Lung (tissue), 12 donors: ENCODE measurements around the gene OSBPL3. TPM values are rescaled to one million over a fixed set of nuclear protein-coding genes. Genes with fewer than 3 reads are reported as not detected.

Experiments
- ATAC-seq: fragments of 200-7000 bp; cut with Tn5 transposase; one replicate; pipeline ENCODE4 v1.9.1; 2020; ENCODE audit warnings: moderate number of reproducible peaks; ENCODE audit not compliant: insufficient read depth, low FRiP score
- DNase-seq, 3 donors: peaks; one replicate each; pipeline ENCODE4 v3.0.0-alpha.2; 2013 to 2017
- H3K27ac ChIP-seq, 2 donors: one replicate each; pipeline ENCODE4 v1.5.1; 2013; ENCODE audit warnings: mild to moderate bottlenecking in 2 of 2, moderate library complexity in 2 of 2, control low read depth in 1 of 2, inconsistent platforms in 1 of 2, low read depth in 1 of 2, low read length in 1 of 2
- H3K27me3 ChIP-seq, 3 donors: one replicate each; pipeline ENCODE4 v1.5.1; 2013; ENCODE audit warnings: low read length in 2 of 3; ENCODE audit not compliant: control insufficient read depth in 3 of 3, insufficient read depth in 3 of 3
- H3K36me3 ChIP-seq, 4 donors: one replicate each; pipeline ENCODE4 v1.5.1; 2013; ENCODE audit warnings: low read length in 4 of 4, mild to moderate bottlenecking in 1 of 4, moderate library complexity in 1 of 4; ENCODE audit not compliant: control insufficient read depth in 4 of 4, insufficient read depth in 4 of 4
- H3K4me1 ChIP-seq, 5 donors: one replicate each; pipeline ENCODE4 v1.5.1; 2013; ENCODE audit warnings: low read length in 5 of 5, mild to moderate bottlenecking in 2 of 5, moderate library complexity in 1 of 5; ENCODE audit not compliant: control insufficient read depth in 5 of 5, insufficient read depth in 5 of 5
- H3K4me3 ChIP-seq: one replicate; pipeline ENCODE4 v1.5.1; 2013; ENCODE audit warnings: mild to moderate bottlenecking, control low read depth, moderate library complexity
- H3K9ac ChIP-seq, 2 donors: one replicate each; pipeline ENCODE4 v1.5.1; 2013; ENCODE audit warnings: low read length in 2 of 2, control low read depth in 1 of 2; ENCODE audit not compliant: insufficient read depth in 1 of 2
- H3K9me3 ChIP-seq, 4 donors: one replicate each; pipeline ENCODE4 v1.5.1; 2013; ENCODE audit warnings: low read length in 3 of 4, mild to moderate bottlenecking in 1 of 4, moderate library complexity in 1 of 4; ENCODE audit not compliant: control insufficient read depth in 4 of 4, insufficient read depth in 3 of 4
- CTCF ChIP-seq: IDR thresholded peaks from 2 replicates; pipeline ENCODE4 v1.5.1; 2012; ENCODE audit warnings: mild to moderate bottlenecking; ENCODE audit errors: control extremely low read depth, extremely low read depth
- WGBS, 2 donors: extraction: QIAGEN DNeasy Blood & Tissue Kit; methylation state at CpG; one replicate each; pipeline ENCODE4 v1.1.7; 2013; 5-methylcytosine and 5-hydroxymethylcytosine counted together
- polyA plus RNA-seq, 2 donors: library from polyadenylated mRNA; stranded (reverse); fragments of 200-250 nt; gene quantifications; one replicate each; pipeline ENCODE4 v1.2.1, GENCODE V29; 2013
- total RNA-seq, 2 donors: library from RNA; depleted of rRNA in 1 of 2; stranded (reverse); fragments of >200 nt in 1 of 2; gene quantifications; one replicate each; pipeline ENCODE4 v1.2.1, GENCODE V29; 2014 to 2021
- donor health status: control.
- donor health status: control.
- donor health status: Bipolar disorder and iron deficiency.
- donor health status: healthy.
- donor health status: DM: yes; HTN: yes; CAD: no.

Gene OSBPL3
- total and polyA plus RNA-seq, 4 donors = 8.6 to 32.0 (median 20.4) TPM

GRCh38 chr7:24860611-24861010 is 119.4 kb downstream of the OSBPL3 start:
- 89 to 90% methylated on average over 2 of the region's 2 CpGs for WGBS, 2 donors
- no peak for DNase-seq

DNA sequence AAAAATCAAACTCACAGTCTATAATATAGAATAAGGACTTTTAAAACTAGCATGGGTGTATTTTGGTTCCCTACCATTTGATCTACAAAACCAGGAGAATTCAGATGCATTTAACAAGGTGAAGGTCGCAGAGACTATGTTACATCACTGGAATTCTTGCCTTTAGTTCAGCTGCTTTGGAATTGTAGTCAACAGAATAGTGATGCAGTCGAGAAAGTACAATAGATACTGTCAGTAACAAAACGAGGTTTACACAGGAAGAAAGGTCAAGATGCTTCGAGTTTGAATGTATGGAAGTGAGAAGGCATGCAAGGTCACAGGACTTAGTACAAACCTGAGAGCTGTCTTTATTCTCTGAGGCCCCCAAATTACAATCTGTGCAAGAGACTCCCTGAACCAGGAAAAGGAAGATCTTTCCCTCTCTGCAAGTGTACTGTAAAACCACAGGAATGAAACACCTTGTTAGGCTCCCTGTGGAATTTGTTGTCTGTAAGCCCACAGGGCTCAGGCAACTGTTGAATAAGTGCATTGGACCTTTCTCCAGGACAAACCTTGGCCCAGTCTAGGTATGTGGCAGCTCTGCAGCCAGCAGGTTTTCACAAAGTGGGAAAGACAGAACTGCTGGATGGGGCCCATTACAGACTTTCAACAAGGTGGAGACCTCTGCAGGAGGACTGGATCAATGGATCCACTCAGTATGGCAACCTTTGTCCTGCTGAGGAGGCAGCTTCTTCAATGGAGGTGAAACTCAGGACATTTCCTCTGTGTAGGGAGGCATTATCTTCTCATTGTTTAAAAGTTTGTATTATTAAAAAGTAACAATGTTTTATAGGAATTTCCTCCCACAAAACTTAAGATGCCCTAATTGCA is 121.6 kb downstream of the OSBPL3 start:
- Histone ChIP-seq H3K9me3 (no peaks in the 10 kb centered on the region), H3K4me3 (no peak overlapping the region), H3K9ac (no peak overlapping the region), H3K36me3 (peaks cover 0 to under 1% (median 0%) of the 10 kb centered on the region in 4 donors), H3K27ac (no peak overlapping the region), H3K27me3 (no peaks in the 10 kb centered on the region), H3K4me1 (no peaks in the 10 kb centered on the region)
- 50 to 60% methylated on average over 4 of the region's 4 CpGs for WGBS, 2 donors
- DNase-seq (no peak), ATAC-seq (no peak)
- no peak for TF ChIP-seq CTCF

More at GRCh38 chr7:24860611-24861010, 119.4 kb downstream of the OSBPL3 start:
- peaks cover 0 to 4% (median 0%) of the 10 kb centered on the region in 4 donors for H3K36me3 ChIP-seq
- H3K4me1 ChIP-seq = no peaks in the 10 kb centered on the region
- H3K27me3 ChIP-seq = no peaks in the 10 kb centered on the region
- H3K27ac ChIP-seq = no peak overlapping the region
- TF ChIP-seq CTCF = no peak
- no peaks in the 10 kb centered on the region for H3K9me3 ChIP-seq
- H3K4me3 ChIP-seq = no peak overlapping the region
- no peak for ATAC-seq
- no peak overlapping the region for H3K9ac ChIP-seq

GRCh38 chr7:24857623-24858022 is 122.4 kb downstream of the OSBPL3 start:
- ATAC-seq = no peak
- Histone ChIP-seq H3K27ac (no peak overlapping the region), H3K9me3 (no peaks in the 10 kb centered on the region), H3K4me3 (no peak overlapping the region), H3K36me3 (no peaks in the 10 kb centered on the region), H3K27me3 (no peaks in the 10 kb centered on the region), H3K4me1 (no peaks in the 10 kb centered on the region), H3K9ac (no peak overlapping the region)
- no peak for DNase-seq
- no peak for TF ChIP-seq CTCF
